ENCODE results near the gene OR2M5. TPM values are rescaled to one million over a fixed set of nuclear protein-coding genes. Genes with fewer than 3 reads are reported as not detected.

Gene OR2M5, protein sequence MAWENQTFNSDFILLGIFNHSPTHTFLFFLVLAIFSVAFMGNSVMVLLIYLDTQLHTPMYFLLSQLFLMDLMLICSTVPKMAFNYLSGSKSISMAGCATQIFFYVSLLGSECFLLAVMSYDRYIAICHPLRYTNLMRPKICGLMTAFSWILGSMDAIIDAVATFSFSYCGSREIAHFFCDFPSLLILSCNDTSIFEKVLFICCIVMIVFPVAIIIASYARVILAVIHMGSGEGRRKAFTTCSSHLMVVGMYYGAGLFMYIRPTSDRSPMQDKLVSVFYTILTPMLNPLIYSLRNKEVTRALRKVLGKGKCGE
- total RNA-seq (2022; extraction: Qiagen RNA extraction): not detected in 5 replicates

DNA sequence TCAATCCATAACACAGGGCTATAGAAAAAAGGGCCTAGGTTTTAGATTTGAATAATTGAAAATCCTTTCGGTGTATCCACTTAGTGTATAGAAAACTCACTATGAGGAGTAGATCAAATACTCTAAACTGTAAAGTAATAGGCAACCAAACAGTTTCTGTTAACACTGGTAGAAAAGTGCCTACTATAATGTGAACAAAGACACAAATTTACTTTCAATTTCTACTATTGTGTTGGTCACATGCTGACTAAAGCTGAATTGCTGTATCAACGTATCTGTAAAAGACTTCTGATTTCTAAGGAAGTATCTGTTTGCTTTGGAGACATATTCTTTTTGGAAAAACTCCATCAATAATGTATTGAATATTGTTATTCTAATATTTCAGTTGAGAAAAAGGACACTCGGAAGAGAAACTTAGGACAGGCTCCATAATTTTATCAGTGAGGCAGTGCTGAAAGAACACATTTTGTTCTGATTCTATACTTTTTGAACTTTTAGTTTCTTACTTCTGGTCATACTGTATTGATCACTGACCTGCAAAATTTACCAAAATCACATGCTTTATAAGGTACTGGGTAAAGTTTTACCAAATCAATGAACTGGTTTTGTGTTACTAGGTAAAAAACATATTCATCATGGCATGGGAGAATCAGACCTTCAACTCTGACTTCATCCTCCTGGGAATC lies at the start of gene OR2M5:
TSS of gene OR2M5 (plus strand) at position 636 of the 686 bp plus-strand sequence. CDS start at position 636, 0 bp downstream.

DNA sequence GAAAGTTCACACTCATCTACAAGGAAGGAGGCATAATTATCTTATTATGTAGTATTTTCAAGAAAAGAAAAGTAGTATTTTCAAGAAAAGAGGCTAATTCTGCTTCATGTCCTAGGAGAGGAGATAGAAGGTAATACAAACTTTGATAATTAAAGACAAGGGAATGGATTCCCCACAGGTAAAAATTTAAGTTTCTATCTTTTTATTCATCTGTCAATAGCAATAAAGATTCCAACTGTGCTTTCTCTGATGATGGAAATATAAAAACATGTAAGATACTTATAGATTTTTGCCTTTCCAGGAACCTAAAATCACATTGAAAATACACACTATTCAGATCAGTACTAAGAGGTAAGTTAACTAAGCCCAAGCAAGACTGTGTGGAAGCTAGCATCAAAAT lies 29.6 kb downstream of the OR2M5 start, which contains the start of gene OR2M2:
TSS of gene OR2M2 (plus strand) at position 301 of the 400 bp plus-strand sequence. CDS start 5,165 bp downstream, outside the sequence.

Other genes starting within 250 kb of the OR2M5 start
- not detected in 5 replicates for gene OR2W3, start 249.6 kb upstream of the OR2M5 start, total RNA-seq (2022; extraction: Qiagen RNA extraction)
- not detected in 5 replicates for gene OR2T8, start 224.9 kb upstream of the OR2M5 start, total RNA-seq (2022; extraction: Qiagen RNA extraction)
- not detected in 5 replicates for gene OR2AJ1, start 220.3 kb upstream of the OR2M5 start, total RNA-seq (2022; extraction: Qiagen RNA extraction)
- not detected in 5 replicates for gene OR2L8, start 196.3 kb upstream of the OR2M5 start, total RNA-seq (2022; extraction: Qiagen RNA extraction)
- gene OR2AK2, start 179.9 kb upstream of the OR2M5 start, total RNA-seq (2022; extraction: Qiagen RNA extraction): not detected in 5 replicates
- not detected in 5 replicates for gene OR2L5, start 131.5 kb upstream of the OR2M5 start, total RNA-seq (2022; extraction: Qiagen RNA extraction)
- not detected in 5 replicates for gene OR2L2, start 115.1 kb upstream of the OR2M5 start, total RNA-seq (2022; extraction: Qiagen RNA extraction)
- not detected in 5 replicates for gene OR2L3, start 98.3 kb upstream of the OR2M5 start, total RNA-seq (2022; extraction: Qiagen RNA extraction)
- gene OR2L13, start 50.0 kb upstream of the OR2M5 start, total RNA-seq (2022; extraction: Qiagen RNA extraction): not detected in 5 replicates
- gene OR2M2, start 29.7 kb downstream of the OR2M5 start, total RNA-seq (2022; extraction: Qiagen RNA extraction): not detected in 5 replicates
- not detected in 5 replicates for gene OR2M3, start 52.1 kb downstream of the OR2M5 start, total RNA-seq (2022; extraction: Qiagen RNA extraction)
- gene OR2M4, start 86.3 kb downstream of the OR2M5 start, total RNA-seq (2022; extraction: Qiagen RNA extraction): not detected in 5 replicates
- gene OR2T33, start 132.8 kb downstream of the OR2M5 start, total RNA-seq (2022; extraction: Qiagen RNA extraction): not detected in 5 replicates
- not detected in 5 replicates for gene OR2T12, start 158.3 kb downstream of the OR2M5 start, total RNA-seq (2022; extraction: Qiagen RNA extraction)
- gene OR2M7, start 179.4 kb downstream of the OR2M5 start, total RNA-seq (2022; extraction: Qiagen RNA extraction): not detected in 5 replicates
- gene OR14C36, start 203.6 kb downstream of the OR2M5 start, total RNA-seq (2022; extraction: Qiagen RNA extraction): not detected in 5 replicates
- gene OR2T4, start 216.5 kb downstream of the OR2M5 start, total RNA-seq (2022; extraction: Qiagen RNA extraction): not detected in 5 replicates
- not detected in 5 replicates for gene OR2T6, start 230.6 kb downstream of the OR2M5 start, total RNA-seq (2022; extraction: Qiagen RNA extraction)